Measurements from ENCODE around the gene EVA1A. TPM values are rescaled to one million over a fixed set of nuclear protein-coding genes. Genes with fewer than 3 reads are reported as not detected.
A peak's percentile ranks its signal among the peaks of the same experiment; 100 is the strongest.

EVA1A gene
- total RNA-seq, 1 experiment from 2014 or later: 3.4 TPM

DNA sequence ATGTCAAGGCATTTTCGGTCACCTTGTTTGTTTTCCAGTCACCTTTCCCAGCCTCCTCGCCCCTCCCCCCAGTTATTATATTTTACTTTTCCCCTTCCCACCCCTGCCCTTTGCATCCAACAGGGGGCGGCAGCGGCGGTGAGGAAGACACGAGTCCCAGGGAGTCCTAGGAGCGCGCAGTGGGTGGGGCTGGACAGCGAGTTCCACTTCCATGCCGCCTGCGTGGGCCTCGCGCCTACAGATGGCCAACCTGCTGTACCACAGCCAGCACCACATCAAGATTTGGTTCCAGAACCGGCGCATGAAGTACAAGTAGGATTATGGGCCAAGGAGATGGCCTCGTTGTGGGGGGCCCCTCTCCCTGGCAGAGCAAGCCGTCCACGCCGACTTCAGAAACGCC lies 37.2 kb upstream of the EVA1A start:
- H3K36me3 ChIP-seq (replicated peaks; ENCODE audit: control insufficient read depth, insufficient read depth, low read length): no peaks in the 10 kb centered on the region
- DNase-seq: peak; percentile 43

DNA sequence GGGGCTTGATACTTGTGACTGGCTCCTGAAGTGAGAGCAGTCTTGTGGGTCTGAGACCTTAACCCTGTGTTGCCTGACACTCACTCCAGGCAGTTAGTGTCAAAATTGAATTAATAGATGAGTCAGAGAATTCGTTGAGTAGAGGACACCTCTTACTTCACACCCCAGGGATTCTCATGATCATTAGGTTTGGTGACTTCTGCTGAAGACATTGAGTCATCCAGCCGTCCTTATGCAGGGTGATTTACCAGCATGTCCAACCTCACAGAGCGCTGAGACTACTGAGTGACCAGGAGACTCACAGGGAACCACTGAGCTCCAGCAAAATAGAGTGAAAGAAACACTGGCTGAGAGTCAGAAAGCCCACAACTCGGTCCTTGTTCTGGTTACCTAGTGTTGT lies 36.0 kb upstream of the EVA1A start:
- H3K4me3 ChIP-seq (ENCODE audit: insufficient read depth, low read depth, low read length): no peak overlapping the region
- no peaks in the 10 kb centered on the region for H3K27me3 ChIP-seq (ENCODE audit: control insufficient read depth, insufficient read depth, low read length)
- no peaks in the 10 kb centered on the region for H3K36me3 ChIP-seq (replicated peaks; ENCODE audit: control insufficient read depth, insufficient read depth, low read length)
- no peak for DNase-seq

More for the DNA sequence above, 37.2 kb upstream of the EVA1A start:
- H3K27me3 ChIP-seq (ENCODE audit: control insufficient read depth, insufficient read depth, low read length): no peaks in the 10 kb centered on the region
- no peak overlapping the region for H3K4me3 ChIP-seq (ENCODE audit: insufficient read depth, low read depth, low read length)

DNA sequence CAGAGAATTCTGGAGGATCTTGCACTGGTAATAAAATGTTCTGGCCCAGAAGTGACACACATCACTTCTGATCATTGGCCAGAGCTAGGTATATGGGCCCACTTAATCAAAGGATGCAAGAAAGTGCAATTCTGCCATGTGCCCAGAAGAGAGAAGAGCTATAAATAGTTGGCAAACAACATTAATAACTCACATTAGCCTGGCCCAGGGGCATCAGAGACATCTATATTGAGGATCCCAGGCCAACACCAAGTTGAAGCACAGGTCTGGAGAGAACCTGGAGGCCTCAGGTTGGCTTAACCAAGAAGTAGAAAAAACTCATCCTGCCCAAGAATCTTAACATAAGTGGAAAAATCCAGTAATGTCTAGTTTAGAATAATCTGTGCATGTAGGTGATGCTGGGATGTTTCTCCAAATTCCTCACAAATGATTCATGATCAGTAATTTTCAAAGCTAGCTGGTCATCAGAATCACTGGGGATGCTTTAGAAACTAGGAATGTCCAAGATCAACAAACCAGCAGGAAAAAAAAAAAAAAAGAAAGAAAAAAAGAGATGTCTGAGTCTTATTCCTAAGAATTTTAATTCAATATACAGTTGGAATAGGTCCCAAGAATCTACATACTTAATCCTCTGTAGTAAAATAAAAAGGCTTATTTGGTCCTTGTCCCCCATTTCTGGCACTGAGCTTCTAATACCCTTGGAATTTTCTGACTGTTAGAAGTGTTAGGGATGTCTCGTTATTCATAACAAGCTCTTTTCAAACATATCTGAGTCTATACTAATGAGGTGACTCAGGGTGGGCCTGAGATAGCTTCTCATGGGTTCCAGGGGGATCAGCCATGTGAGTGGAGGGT lies 35.0 kb upstream of the EVA1A start:
- Histone ChIP-seq H3K27me3 (ENCODE audit: control insufficient read depth, insufficient read depth, low read length) (no peaks in the 10 kb centered on the region), H3K4me3 (ENCODE audit: insufficient read depth, low read depth, low read length) (no peak overlapping the region), H3K36me3 (replicated peaks; ENCODE audit: control insufficient read depth, insufficient read depth, low read length) (no peaks in the 10 kb centered on the region)
- DNase-seq: no peak

DNA sequence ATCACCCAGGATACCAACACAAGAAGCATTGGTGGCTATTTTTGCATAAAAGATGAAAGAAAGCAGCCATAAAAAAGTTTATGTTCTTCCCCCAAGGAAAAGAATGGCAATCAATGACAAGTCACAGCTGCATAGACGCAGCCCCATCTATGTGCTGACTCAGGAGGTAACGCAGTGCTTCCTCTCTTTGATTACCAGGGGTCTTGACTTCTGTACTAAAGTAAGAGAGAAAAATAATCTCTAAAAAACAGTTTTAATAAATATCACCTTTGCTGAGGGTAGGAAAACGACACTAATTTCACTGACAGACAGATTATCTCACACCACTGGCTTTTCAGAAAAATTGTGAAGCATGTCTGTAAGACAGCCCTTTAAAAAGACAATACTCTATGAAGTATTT lies 33.9 kb upstream of the EVA1A start:
- Histone ChIP-seq H3K4me3 (ENCODE audit: insufficient read depth, low read depth, low read length) (no peak overlapping the region), H3K27me3 (ENCODE audit: control insufficient read depth, insufficient read depth, low read length) (no peaks in the 10 kb centered on the region), H3K36me3 (replicated peaks; ENCODE audit: control insufficient read depth, insufficient read depth, low read length) (no peaks in the 10 kb centered on the region)
- no peak for DNase-seq

DNA sequence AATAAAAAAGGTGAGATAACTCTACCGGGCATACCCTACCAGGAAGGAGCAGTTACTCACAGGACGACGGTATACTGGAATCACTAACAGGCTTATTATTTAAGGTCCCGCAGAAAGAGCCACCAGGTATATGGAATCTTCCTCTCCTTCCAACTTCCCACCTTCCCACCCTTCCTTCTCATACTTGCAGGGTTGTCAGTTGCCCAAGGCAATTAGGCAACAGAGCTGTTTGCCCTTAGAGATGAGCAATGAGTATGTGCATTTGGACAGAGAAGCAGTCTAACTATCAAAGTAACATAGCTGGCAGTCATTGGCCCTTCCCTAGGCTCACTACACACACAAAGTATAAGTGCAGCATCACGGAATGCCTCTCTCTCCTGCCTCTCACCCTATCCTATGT lies 32.1 kb upstream of the EVA1A start:
- Histone ChIP-seq H3K4me3 (ENCODE audit: insufficient read depth, low read depth, low read length) (no peak overlapping the region), H3K36me3 (replicated peaks; ENCODE audit: control insufficient read depth, insufficient read depth, low read length) (no peaks in the 10 kb centered on the region), H3K27me3 (ENCODE audit: control insufficient read depth, insufficient read depth, low read length) (no peaks in the 10 kb centered on the region)
- DNase-seq: no peak

DNA sequence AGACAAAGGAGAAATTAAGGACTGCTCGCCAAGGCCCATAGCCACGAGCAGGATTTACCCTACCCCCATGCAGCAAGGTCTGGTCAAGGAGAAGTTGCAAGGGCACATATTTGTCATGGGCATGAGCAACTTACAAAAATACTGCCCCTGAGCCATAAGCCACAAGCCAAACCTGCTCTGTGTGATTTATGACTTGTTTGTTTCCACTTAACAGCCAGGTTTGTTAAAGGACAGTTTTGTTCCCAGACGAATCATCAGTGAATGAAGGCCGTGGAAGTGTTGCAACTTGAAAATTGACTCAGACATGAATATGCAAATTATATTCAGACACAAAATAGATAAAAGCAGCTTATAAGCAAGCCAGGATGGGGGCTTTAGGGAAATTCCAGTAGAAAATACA lies 31.3 kb upstream of the EVA1A start:
- no peak for DNase-seq
- no peaks in the 10 kb centered on the region for H3K36me3 ChIP-seq (replicated peaks; ENCODE audit: control insufficient read depth, insufficient read depth, low read length)
- no peak overlapping the region for H3K4me3 ChIP-seq (ENCODE audit: insufficient read depth, low read depth, low read length)
- no peaks in the 10 kb centered on the region for H3K27me3 ChIP-seq (ENCODE audit: control insufficient read depth, insufficient read depth, low read length)

DNA sequence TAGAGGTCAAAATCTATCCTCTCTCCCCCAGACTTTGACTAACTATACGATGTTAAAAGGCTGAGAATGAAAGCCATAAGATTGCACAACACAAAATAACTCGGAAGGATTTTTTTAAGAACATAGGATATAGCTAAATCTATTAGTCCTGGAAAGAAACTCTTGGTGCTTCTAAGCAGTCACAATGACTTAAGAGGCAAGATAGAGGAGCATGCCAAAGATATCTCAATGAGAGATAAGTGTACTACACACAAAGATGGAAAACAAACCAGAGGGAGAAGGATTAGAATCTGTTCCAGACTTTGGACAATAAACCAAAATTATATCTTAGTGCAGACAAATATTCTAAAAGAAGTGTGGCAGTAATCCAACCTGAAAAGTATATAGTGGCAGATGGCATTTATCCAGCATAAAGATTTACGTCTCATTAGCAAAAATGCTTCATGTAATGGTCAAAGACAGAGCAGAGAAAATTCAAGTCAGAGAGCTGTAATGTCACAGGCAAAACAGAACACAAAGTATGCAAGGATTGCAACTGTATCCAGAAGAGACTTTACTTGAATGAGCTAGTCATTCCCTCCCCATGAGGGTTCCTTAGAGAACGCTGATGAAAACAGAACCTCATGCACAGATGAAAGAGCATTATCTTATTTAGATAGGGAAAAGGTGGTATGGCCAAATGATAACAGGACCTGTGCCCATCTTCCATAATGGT lies 28.8 kb upstream of the EVA1A start:
- Histone ChIP-seq H3K4me3 (ENCODE audit: insufficient read depth, low read depth, low read length) (no peak overlapping the region), H3K27me3 (ENCODE audit: control insufficient read depth, insufficient read depth, low read length) (no peaks in the 10 kb centered on the region), H3K36me3 (replicated peaks; ENCODE audit: control insufficient read depth, insufficient read depth, low read length) (no peaks in the 10 kb centered on the region)
- no peak for DNase-seq

DNA sequence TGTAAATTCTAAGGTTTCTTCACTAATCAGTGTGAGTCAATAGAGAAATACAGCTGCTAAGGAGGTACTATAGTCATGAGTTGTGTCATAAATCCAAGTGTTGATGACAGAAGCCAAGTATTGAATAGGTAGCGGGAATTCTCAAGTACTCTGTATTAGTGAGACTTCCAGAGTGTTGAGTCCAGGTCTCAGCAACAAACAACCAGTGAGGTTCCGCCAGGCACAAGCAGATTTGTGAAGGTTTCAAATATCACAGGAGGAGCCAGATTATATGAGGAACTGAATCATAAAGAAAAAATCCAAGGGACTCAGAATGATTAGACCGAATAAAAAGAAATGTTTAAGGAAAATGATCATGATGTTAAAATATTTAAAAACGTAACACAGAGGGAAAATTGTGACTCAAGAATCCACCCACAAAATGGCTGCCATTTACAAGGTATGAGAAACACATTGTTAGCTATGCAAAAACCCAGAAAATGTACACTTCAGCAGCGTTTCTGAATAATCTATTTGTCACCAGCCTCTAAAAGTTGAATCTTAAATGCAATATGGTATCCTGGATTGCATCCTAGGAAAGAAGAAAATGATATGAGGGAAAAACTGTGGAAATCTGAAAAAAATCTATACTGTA lies 27.3 kb upstream of the EVA1A start:
- no peaks in the 10 kb centered on the region for H3K27me3 ChIP-seq (ENCODE audit: control insufficient read depth, insufficient read depth, low read length)
- H3K36me3 ChIP-seq (replicated peaks; ENCODE audit: control insufficient read depth, insufficient read depth, low read length): no peaks in the 10 kb centered on the region
- DNase-seq: no peak
- H3K4me3 ChIP-seq (ENCODE audit: insufficient read depth, low read depth, low read length): no peak overlapping the region

DNA sequence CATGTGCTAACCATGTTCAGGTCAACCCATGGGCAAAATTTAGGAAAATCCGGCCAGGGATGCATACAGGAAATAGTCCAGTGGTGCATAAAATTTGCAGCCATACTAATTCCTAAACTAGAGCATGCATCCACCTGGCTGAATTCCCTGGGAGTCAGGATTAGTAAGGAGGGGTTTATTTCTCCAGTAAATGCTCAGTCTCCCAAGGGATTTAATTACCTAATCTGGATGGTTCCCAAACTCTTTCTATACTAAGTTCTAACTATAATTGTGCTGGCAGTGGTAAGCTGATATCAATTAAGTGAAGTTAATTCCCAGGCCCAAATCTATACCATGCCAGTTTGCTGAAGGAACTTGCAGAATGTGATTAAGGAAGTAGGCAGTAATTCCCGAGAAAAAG lies 26.2 kb upstream of the EVA1A start:
- no peak for DNase-seq
- no peaks in the 10 kb centered on the region for H3K36me3 ChIP-seq (replicated peaks; ENCODE audit: control insufficient read depth, insufficient read depth, low read length)
- H3K4me3 ChIP-seq (ENCODE audit: insufficient read depth, low read depth, low read length): no peak overlapping the region
- no peaks in the 10 kb centered on the region for H3K27me3 ChIP-seq (ENCODE audit: control insufficient read depth, insufficient read depth, low read length)

DNA sequence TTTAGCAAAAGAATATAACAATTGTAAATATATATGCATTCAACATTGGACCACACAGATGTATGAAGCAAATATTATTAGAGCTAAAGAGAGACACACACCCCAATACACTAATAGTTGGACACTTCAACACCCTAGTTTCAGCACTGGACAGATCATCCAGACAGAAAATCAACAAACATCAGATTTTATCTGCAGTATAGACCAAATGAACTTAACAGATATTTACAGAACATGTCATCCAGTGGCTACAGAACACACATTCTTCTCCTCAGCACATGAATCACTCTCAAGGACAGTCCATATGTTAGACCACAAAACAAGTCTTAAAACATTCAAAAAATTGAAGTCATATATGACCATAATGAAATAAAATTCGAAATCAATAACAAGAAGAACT lies 22.1 kb upstream of the EVA1A start:
- Histone ChIP-seq H3K4me3 (ENCODE audit: insufficient read depth, low read depth, low read length) (no peak overlapping the region), H3K27me3 (ENCODE audit: control insufficient read depth, insufficient read depth, low read length) (no peaks in the 10 kb centered on the region), H3K36me3 (replicated peaks; ENCODE audit: control insufficient read depth, insufficient read depth, low read length) (no peaks in the 10 kb centered on the region)
- DNase-seq: no peak

DNA sequence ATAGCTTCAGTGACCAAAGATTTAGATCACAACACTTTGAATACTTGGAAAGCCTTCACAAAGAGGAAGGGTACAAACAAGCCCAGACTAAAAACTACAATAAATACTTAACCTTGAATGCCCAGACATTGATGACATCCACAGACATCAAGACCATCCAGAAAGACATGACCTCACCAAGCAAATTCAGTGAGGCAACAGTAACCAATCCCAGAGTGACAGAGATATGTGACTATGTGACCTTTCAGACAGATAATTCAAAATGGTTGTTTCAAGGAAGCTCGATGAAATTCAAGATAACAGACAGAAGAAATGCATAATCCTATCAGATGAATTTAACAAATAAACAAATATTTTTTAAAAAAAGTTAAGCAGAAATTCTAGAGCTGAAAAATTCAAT lies 19.9 kb upstream of the EVA1A start:
- Histone ChIP-seq H3K36me3 (replicated peaks; ENCODE audit: control insufficient read depth, insufficient read depth, low read length) (no peaks in the 10 kb centered on the region), H3K4me3 (ENCODE audit: insufficient read depth, low read depth, low read length) (no peak overlapping the region), H3K27me3 (ENCODE audit: control insufficient read depth, insufficient read depth, low read length) (no peaks in the 10 kb centered on the region)
- no peak for DNase-seq

DNA sequence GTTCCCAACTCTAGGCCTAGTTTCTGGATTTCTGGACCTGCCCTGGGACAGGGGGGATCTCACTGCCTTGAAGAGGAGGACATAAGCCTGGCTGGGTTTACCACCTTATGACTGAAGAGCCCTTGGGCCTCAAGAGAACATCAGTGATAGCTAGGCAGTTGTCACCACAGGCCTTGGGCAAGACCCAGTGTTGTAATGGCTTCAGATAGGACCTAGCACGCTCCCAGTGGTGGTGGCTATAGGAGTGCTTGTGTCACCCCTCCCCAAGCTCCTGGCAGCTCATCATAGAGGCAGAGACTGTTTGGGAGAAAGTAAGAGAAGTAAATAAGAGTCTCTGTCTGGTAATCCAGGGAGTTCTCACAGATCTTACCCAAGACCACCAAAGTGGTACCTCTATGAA lies 19.4 kb upstream of the EVA1A start:
- Histone ChIP-seq H3K27me3 (ENCODE audit: control insufficient read depth, insufficient read depth, low read length) (no peaks in the 10 kb centered on the region), H3K4me3 (ENCODE audit: insufficient read depth, low read depth, low read length) (no peak overlapping the region), H3K36me3 (replicated peaks; ENCODE audit: control insufficient read depth, insufficient read depth, low read length) (no peaks in the 10 kb centered on the region)
- DNase-seq: no peak

DNA sequence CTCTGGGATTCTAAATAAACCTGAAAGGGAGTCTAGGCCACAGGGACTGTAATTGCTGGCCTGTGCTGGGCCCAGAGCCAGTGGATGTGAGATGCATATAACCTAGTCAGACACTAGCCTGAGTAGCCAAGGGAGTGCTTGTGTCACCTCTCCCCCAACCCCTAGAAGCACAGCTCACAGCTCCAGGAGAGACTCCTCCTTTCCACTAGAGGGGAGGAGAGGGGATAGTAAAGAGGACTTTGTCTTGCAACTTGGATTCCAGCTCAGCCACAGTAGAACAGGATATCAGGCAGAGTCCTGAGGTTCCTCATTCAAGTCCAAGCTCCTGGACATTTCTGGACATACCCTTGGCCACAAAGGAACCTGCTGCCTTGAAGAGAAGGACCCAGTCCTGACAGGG lies 18.4 kb upstream of the EVA1A start:
- Histone ChIP-seq H3K27me3 (ENCODE audit: control insufficient read depth, insufficient read depth, low read length) (no peaks in the 10 kb centered on the region), H3K36me3 (replicated peaks; ENCODE audit: control insufficient read depth, insufficient read depth, low read length) (no peaks in the 10 kb centered on the region), H3K4me3 (ENCODE audit: insufficient read depth, low read depth, low read length) (no peak overlapping the region)
- DNase-seq: no peak

DNA sequence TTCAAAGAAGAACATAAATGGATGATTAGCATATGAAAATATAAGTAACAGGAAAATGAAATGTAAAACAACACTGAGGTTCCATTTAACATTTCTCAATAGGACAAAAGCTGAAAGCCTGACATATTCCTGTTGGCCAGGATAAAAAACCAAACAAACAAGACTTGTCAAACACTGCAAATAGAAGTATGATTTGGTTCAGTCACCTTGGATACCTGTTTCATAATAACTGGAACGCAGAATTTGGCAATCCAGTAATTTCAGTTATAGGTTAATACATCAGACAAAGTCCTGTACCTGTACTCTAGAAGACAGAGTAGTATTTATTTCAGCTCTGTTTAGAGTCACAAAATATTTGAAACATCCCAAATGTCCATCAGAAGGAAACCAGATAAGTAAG lies 16.5 kb upstream of the EVA1A start:
- DNase-seq: no peak
- Histone ChIP-seq H3K36me3 (replicated peaks; ENCODE audit: control insufficient read depth, insufficient read depth, low read length) (no peaks in the 10 kb centered on the region), H3K4me3 (ENCODE audit: insufficient read depth, low read depth, low read length) (no peak overlapping the region), H3K27me3 (ENCODE audit: control insufficient read depth, insufficient read depth, low read length) (no peaks in the 10 kb centered on the region)

DNA sequence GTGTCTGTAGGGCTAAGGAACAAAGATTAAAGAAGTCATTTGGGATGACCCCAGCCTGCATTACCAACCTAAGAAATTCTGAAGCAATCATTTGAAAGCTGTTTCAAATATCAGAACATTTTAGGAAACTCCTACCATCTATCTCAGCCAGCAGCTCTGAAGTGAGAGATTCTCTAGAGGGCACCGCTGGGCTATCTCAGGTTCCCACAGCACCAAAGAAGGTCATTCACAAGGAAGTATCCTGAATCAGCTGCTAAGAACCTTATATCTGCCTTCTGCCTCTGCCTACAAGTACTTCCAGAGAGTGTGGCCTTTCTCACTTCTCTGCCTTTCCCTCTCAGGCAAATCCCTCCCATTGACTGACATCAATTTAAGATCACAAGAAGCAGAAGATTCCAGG lies 13.4 kb upstream of the EVA1A start:
- Histone ChIP-seq H3K36me3 (replicated peaks; ENCODE audit: control insufficient read depth, insufficient read depth, low read length) (no peaks in the 10 kb centered on the region), H3K4me3 (ENCODE audit: insufficient read depth, low read depth, low read length) (no peak overlapping the region), H3K27me3 (ENCODE audit: control insufficient read depth, insufficient read depth, low read length) (no peaks in the 10 kb centered on the region)
- DNase-seq: no peak

Measured in H7 (cell line).